ENCODE results near the gene HDAC7. TPM values are rescaled to one million over a fixed set of nuclear protein-coding genes. Genes with fewer than 3 reads are reported as not detected.

Gene HDAC7
- total and polyA plus RNA-seq, 3 experiments from 2014 or later = 23.1 to 207 (median 206) TPM

DNA sequence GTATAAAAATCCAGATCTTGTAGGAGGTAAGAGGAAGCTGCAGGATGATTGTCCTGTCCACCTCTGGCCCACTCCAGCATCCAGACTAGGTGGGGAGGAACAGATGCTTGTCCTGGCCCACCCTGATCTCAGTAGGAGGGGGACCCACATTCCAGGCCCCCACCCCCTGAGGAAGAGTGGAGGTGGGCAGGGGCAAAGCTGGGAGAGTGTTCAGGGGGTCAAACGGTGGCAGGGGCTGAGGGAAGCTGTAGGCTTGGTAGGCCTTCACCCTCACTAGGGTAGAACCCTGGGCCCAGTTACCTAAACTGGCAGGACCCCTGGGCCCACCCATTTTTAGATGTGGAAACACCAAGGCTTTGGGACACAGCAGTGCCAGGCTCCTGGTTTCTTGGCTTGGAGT, 42.6 kb downstream of the HDAC7 start:
- peak overlapping the region in 1 of 8 donors; percentile 19 for H3K27ac Mint-ChIP-seq
- CTCF ChIA-PET = interaction anchor here (0.7 to 19.1 kb wide), 12 partner anchors 10 to 126 kb away, joined by 3 to 414 read pairs (median 10); partner anchors contain the start of genes RAPGEF3 and RPAP3

DNA sequence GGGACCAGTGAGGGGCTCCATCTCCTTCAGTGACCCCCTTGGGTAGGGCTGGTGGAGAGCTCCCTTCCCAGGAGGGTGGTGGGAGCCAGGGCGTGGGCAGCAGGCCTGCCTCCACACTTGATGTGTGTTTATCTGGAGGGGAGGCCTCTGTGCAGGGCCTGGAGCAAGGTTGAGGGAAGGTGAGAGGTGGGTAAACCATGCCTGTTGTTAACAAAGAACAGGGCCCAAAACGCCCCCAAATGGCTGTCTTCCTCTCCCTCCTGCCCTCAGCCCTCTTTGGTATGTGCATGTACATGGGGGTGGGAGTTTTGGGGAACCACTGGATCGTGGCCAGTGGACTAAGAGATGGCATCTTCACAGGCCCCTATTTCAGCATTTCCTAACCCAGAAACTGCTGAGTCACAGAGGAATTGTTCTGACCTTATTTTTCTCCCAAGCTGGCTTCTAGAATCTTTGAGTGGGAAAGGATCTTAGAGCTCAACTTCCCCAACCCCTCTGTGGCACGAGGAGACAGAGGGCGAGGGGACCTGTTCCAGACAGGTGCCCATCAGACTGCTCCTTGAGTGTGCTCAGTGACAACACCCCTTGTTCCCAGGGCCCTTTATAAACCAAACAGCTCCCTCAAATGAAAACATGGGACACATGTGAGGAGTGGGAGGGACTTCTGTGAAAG, 43.1 kb downstream of the HDAC7 start:
- POLR2A ChIA-PET = interaction anchor here (0.7 kb wide), 1 partner anchor 61 kb away, joined by 3 read pairs; no protein-coding TSS in a partner anchor
- peaks cover 21% of the 10 kb centered on the region for H3K4me1 ChIP-seq (ENCODE audit: insufficient read depth, low read length)
- Mint-ChIP-seq H3K4me3 (peak overlapping the region in 2 of 7 donors; percentile 71 to 75), H3K9me3 (no peaks in the 10 kb centered on the region), H3K4me1 (peaks cover 20 to 29% (median 22%) of the 10 kb centered on the region in 3 donors), H3K27ac (peak overlapping the region in 1 of 8 donors; percentile 38), H3K27me3 (peaks cover 0 to 4% of the 10 kb centered on the region in 2 donors), H3K36me3 (peaks cover 0 to 4% (median 0%) of the 10 kb centered on the region in 3 donors)
- H3K27me3 ChIP-seq (ENCODE audit: insufficient read depth, low read length, poor library complexity, severe bottlenecking) = no peaks in the 10 kb centered on the region
- H3K9me3 ChIP-seq (ENCODE audit: low read length) = no peaks in the 10 kb centered on the region
- peak overlapping the region; percentile 74 for H3K27ac ChIP-seq (ENCODE audit: low read depth, low read length)
- H3K4me3 ChIP-seq (ENCODE audit: low read length) = no peak overlapping the region
- no peak for DNase-seq
- H3K36me3 ChIP-seq (ENCODE audit: insufficient read depth, low read length) = no peaks in the 10 kb centered on the region
- CTCF ChIA-PET = interaction anchor here (0.7 to 19.1 kb wide), 11 partner anchors 9 to 187 kb away, joined by 3 to 414 read pairs (median 8); partner anchors contain the start of genes RAPGEF3 and TMEM106C

More for the DNA sequence above, 42.6 kb downstream of the HDAC7 start:
- Histone ChIP-seq H3K9me3 (ENCODE audit: low read length) (no peaks in the 10 kb centered on the region), H3K27me3 (ENCODE audit: insufficient read depth, low read length, poor library complexity, severe bottlenecking) (no peaks in the 10 kb centered on the region), H3K4me3 (ENCODE audit: low read length) (no peak overlapping the region), H3K27ac (ENCODE audit: low read depth, low read length) (peak overlapping the region; percentile 74), H3K4me1 (ENCODE audit: insufficient read depth, low read length) (peaks cover 21% of the 10 kb centered on the region), H3K36me3 (ENCODE audit: insufficient read depth, low read length) (no peaks in the 10 kb centered on the region)
- POLR2A ChIA-PET = interaction anchor here (0.6 kb wide), 1 partner anchor 36 kb away, joined by 3 read pairs; no protein-coding TSS in a partner anchor
- Mint-ChIP-seq H3K27me3 (peaks cover 0 to 4% of the 10 kb centered on the region in 2 donors), H3K9me3 (no peaks in the 10 kb centered on the region), H3K4me3 (peak overlapping the region in 1 of 7 donors; percentile 15), H3K36me3 (peaks cover 0 to 4% (median 0%) of the 10 kb centered on the region in 3 donors), H3K4me1 (peaks cover 20 to 29% (median 22%) of the 10 kb centered on the region in 3 donors)
- DNase-seq = no peak

DNA sequence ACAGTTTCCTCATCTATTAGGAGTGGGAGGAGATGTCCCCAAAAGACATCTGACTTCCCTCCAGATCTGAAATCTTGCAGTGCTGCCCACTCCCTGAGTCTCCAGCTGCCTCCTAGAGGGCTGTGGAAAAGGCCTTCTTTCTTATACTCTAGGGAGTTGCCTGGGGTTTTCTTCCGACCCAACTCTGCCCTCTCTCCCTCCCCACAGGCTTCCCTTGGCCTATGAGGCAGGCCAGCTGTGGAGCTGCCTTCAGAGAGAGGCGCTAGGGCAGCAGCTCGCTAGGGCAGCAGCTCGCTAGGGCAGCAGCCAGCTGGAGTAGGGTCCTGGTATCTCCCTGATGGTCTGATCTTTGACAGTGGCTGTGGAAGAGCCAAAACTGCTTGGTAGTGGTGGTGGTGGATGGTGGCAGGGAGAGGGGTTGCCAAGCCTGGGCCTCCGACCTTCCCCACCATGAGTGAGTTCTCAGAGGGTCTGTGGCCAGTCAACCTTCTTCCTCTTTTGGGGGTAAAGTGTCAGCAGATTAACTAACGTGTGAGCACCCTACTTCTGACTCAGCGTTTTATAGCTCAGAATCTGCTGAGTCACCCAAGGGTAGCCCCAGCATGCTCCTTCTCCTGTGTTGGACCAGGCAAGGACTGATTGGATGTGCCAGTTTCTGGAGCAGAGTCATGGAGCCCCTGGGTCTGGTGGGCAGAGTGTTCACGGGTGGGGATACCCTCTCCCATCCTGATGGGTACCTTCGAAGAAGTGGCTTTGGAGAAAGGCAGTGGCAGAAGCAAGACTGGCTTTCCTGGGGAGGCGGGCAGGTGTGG, 44.4 kb downstream of the HDAC7 start:
- no peak for DNase-seq
- no peak overlapping the region for H3K4me3 ChIP-seq (ENCODE audit: low read length)
- H3K9me3 ChIP-seq (ENCODE audit: low read length) = no peaks in the 10 kb centered on the region
- Mint-ChIP-seq H3K9me3 (no peaks in the 10 kb centered on the region), H3K4me1 (peaks cover 20 to 29% (median 22%) of the 10 kb centered on the region in 3 donors), H3K27ac (peak overlapping the region in 1 of 8 donors; percentile 27), H3K4me3 (peak overlapping the region in 6 of 7 donors; percentile 13 to 84 (median 68)), H3K27me3 (peaks cover 0 to 4% of the 10 kb centered on the region in 2 donors), H3K36me3 (peaks cover 0 to 2% (median 0%) of the 10 kb centered on the region in 3 donors)
- H3K27me3 ChIP-seq (ENCODE audit: insufficient read depth, low read length, poor library complexity, severe bottlenecking) = no peaks in the 10 kb centered on the region
- peak overlapping the region; percentile 74 for H3K27ac ChIP-seq (ENCODE audit: low read depth, low read length)
- H3K36me3 ChIP-seq (ENCODE audit: insufficient read depth, low read length) = no peaks in the 10 kb centered on the region
- peaks cover 21% of the 10 kb centered on the region for H3K4me1 ChIP-seq (ENCODE audit: insufficient read depth, low read length)
- ChIA-PET CTCF (interaction anchor here (1.2 to 19.1 kb wide), 6 partner anchors 8 to 188 kb away, joined by 3 to 414 read pairs (median 90); partner anchors contain the start of gene TMEM106C), POLR2A (no interaction called here)

DNA sequence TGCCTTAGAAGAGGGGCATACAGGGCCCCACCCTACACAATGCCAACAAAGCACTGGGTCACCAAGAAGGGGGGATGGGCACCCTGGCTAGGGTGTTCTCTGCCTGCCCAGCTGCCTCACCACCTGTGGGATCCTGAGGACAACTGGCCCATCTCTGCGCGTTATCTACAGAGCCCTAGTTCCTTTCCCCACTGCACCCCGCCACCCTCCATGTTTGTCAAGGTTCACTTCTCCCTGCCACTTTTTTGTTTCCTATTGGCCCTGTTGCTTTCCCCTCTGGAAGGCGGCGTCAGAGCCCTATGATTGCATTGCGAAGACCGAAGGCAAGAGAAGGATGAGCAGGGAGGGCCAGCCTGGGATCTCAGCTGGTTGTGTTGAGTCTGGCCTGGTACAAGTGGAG, 45.0 kb downstream of the HDAC7 start:
- Histone ChIP-seq H3K27me3 (ENCODE audit: insufficient read depth, low read length, poor library complexity, severe bottlenecking) (no peaks in the 10 kb centered on the region), H3K9me3 (ENCODE audit: low read length) (no peaks in the 10 kb centered on the region), H3K4me3 (ENCODE audit: low read length) (no peak overlapping the region), H3K4me1 (ENCODE audit: insufficient read depth, low read length) (peaks cover 21% of the 10 kb centered on the region), H3K27ac (ENCODE audit: low read depth, low read length) (peak overlapping the region; percentile 74), H3K36me3 (ENCODE audit: insufficient read depth, low read length) (no peaks in the 10 kb centered on the region)
- H3K4me3 Mint-ChIP-seq = peak overlapping the region; percentile 83 to 92 (median 85)
- CTCF ChIA-PET = interaction anchor here (2.2 to 19.1 kb wide), 5 partner anchors 17 to 123 kb away, joined by 8 to 414 read pairs (median 147); partner anchors contain the start of gene RAPGEF3
- peaks cover 20 to 28% (median 22%) of the 10 kb centered on the region in 3 donors for H3K4me1 Mint-ChIP-seq
- peaks cover 0 to 4% of the 10 kb centered on the region in 2 donors for H3K27me3 Mint-ChIP-seq
- no peak overlapping the region for H3K27ac Mint-ChIP-seq
- POLR2A ChIA-PET = no interaction called here
- H3K9me3 Mint-ChIP-seq = no peaks in the 10 kb centered on the region
- no peak for DNase-seq
- peaks cover 0 to 2% (median 0%) of the 10 kb centered on the region in 3 donors for H3K36me3 Mint-ChIP-seq

DNA sequence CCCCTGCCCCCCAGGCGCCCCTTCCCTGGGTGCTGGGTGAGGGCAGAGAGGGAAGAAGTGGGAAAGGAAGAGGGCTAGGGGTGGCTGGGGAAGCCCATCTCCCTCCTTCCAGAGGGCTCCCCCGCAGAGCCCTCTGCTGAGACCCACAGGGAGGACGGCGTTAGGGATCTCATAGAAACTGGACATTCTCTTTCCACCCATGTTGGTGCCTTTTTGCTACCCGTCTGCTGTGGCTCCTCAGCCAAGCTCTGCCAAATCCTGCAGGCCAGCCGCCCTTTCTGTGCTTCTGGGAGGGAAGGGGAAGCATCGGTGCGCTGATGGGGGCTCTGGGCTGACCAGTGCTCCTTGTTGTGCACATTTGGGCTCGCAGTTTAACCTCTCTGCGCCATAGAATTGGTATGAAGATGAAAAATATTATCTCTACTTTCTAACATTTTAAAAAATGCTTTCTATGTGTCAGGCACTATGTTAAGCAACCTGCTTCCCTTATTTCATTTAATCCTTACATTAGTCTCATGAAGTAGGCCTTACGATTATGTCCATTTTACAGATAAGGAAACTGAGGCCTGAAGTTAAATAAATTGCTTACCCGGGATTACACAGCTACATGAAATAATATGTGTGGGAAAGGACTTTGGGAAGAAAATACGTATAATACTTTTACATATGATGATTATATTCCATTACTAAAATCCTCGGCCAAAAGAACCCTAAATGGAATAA, 45.7 kb downstream of the HDAC7 start:
- POLR2A ChIA-PET = interaction anchor here (2.0 kb wide), 1 partner anchor 68 kb away, joined by 5 read pairs; the partner anchor contains the start of gene RPAP3
- Mint-ChIP-seq H3K27me3 (peaks cover 0 to 4% of the 10 kb centered on the region in 2 donors), H3K9me3 (no peaks in the 10 kb centered on the region), H3K36me3 (peaks cover 0 to 2% (median 0%) of the 10 kb centered on the region in 3 donors), H3K27ac (peak overlapping the region in 7 of 8 donors; percentile 33 to 83 (median 67)), H3K4me1 (peaks cover 16 to 22% (median 17%) of the 10 kb centered on the region in 3 donors), H3K4me3 (peak overlapping the region; percentile 83 to 92 (median 85))
- CTCF ChIA-PET = interaction anchor here (0.9 to 19.1 kb wide), 7 partner anchors 9 to 68 kb away, joined by 3 to 414 read pairs (median 33); partner anchors contain the start of genes RAPGEF3 and RPAP3
- Histone ChIP-seq H3K4me1 (ENCODE audit: insufficient read depth, low read length) (peaks cover 19% of the 10 kb centered on the region), H3K27ac (ENCODE audit: low read depth, low read length) (peak overlapping the region; percentile 74), H3K36me3 (ENCODE audit: insufficient read depth, low read length) (no peaks in the 10 kb centered on the region), H3K9me3 (ENCODE audit: low read length) (no peaks in the 10 kb centered on the region), H3K27me3 (ENCODE audit: insufficient read depth, low read length, poor library complexity, severe bottlenecking) (no peaks in the 10 kb centered on the region), H3K4me3 (ENCODE audit: low read length) (peak overlapping the region; percentile 54)
- no peak for DNase-seq

DNA sequence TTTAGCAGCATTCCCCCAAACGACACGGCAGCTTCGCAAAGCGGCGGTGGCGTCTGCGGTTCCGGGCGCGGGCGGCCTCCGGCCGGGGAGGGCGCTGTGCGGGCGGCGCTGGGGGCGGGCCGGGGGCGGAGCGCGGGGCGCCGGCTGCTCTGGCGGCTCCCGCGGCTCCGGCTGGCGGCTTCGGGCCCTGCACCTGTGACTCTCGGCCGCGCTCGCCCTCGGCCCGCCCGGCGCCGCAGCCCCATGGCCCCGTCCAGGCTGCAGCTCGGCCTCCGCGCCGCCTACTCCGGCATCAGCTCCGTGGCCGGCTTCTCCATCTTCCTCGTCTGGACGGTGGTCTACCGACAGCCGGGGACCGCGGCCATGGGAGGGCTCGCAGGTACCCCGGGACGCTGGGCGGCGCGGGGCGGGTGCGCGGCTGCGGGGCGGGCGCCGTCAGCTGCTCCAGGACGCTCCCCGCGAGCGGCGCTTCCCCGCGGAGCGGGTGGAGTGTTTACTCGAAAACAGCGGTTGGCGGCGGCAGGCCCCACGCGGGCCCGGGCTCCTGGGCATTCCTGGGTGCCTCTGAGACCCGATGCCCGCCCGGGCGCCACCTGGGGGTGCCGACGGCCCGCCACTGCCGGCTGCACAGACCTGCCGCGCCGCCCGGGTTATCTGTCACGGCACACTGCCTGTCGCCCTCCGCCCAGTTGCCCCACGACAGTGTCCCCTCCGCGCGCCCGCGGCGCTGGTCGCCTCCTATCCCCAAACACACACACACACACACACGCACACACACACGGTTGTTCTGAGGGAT, 46.4 kb downstream of the HDAC7 start, which contains the start of gene SLC48A1:
Gene SLC48A1 (plus strand): TSS at position 177 of the 796 bp plus-strand sequence. CDS start 67 bp downstream, at position 244.
- Mint-ChIP-seq H3K4me1 (peaks cover 14 to 18% (median 16%) of the 10 kb centered on the region in 3 donors), H3K4me3 (peak within 1 kb of the TSS; percentile 84 to 92 (median 86)), H3K27me3 (peaks cover 0 to 4% of the 10 kb centered on the region in 2 donors), H3K9me3 (no peaks in the 10 kb centered on the region), H3K36me3 (peaks cover 0 to 2% (median 0%) of the 10 kb centered on the region in 3 donors), H3K27ac (peak within 1 kb of the TSS in 7 of 8 donors; percentile 51 to 88 (median 73))
- H3K36me3 ChIP-seq (ENCODE audit: insufficient read depth, low read length) = no peaks in the 10 kb centered on the region
- H3K4me1 ChIP-seq (ENCODE audit: insufficient read depth, low read length) = peaks cover 15% of the 10 kb centered on the region
- no peaks in the 10 kb centered on the region for H3K9me3 ChIP-seq (ENCODE audit: low read length)
- peak within 1 kb of the TSS; percentile 74 for H3K27ac ChIP-seq (ENCODE audit: low read depth, low read length)
- ChIA-PET CTCF (interaction anchor here (0.9 to 19.1 kb wide), 15 partner anchors 9 to 132 kb away, joined by 3 to 414 read pairs (median 5); partner anchors contain the start of genes RAPGEF3, RPAP3 and VDR), POLR2A (interaction anchor here (1.0 to 2.0 kb wide), 3 partner anchors 9 to 67 kb away, joined by 3 to 5 read pairs (median 5); partner anchors contain the start of genes RAPGEF3 and RPAP3)
- no peaks in the 10 kb centered on the region for H3K27me3 ChIP-seq (ENCODE audit: insufficient read depth, low read length, poor library complexity, severe bottlenecking)
- H3K4me3 ChIP-seq (ENCODE audit: low read length) = peak within 1 kb of the TSS; percentile 54
- peak; percentile 59 to 79 (median 71) for DNase-seq

Measured in CD8-positive, alpha-beta memory T cell (primary cell).